Ovary (tissue), 9 donors: ENCODE measurements around the gene ICOSLG. TPM values are rescaled to one million over a fixed set of nuclear protein-coding genes. Genes with fewer than 3 reads are reported as not detected.
"Not testable (repeated sequence)": the region's sequence is repeated elsewhere in the genome, so short reads cannot be mapped to it uniquely, and the experiment has no call there.

Source experiments
- DNase-seq, 5 donors: peaks; one replicate each; pipeline ENCODE4 v3.0.0-alpha.2; 2019 to 2020
- H3K27ac ChIP-seq, 2 donors: fragments of 200-600 bp; one replicate each; pipeline versions ENCODE4 v1.5.1 to v1.8.0; 2019 to 2022
- H3K27me3 ChIP-seq: fragments of 200-600 bp; one replicate; pipeline ENCODE4 v1.8.0; 2022
- H3K36me3 ChIP-seq: fragments of 200-600 bp; sonication (generic); one replicate; pipeline ENCODE4 v1.5.1; 2019
- H3K4me1 ChIP-seq: one replicate; pipeline ENCODE4 v1.8.1; 2013; ENCODE audit warnings: mild to moderate bottlenecking, moderate library complexity; ENCODE audit not compliant: insufficient read depth
- H3K4me3 ChIP-seq: fragments of 200-600 bp; sonication (generic); one replicate; pipeline ENCODE4 v1.5.1; 2017
- H3K9me3 ChIP-seq, 2 donors: fragments of 200-600 bp in 1 of 2; sonication (generic) in 1 of 2; one replicate each; pipeline versions ENCODE4 v1.5.1 to v1.8.1; 2013 to 2019; ENCODE audit warnings: mild to moderate bottlenecking in 1 of 2, moderate library complexity in 1 of 2
- CTCF ChIP-seq, 3 donors: fragments of 450-650 bp in 2 of 3; fragments of 200-600 bp in 1 of 3; IDR thresholded peaks; one replicate each; pipeline versions ENCODE4 v1.5.1 to v1.8.0; 2016 to 2022; ENCODE audit warnings: antibody characterized with exemption in 3 of 3, mild to moderate bottlenecking in 1 of 3
- EP300 ChIP-seq: sonication (generic); formaldehyde crosslinking; IDR thresholded peaks from one replicate; pipeline ENCODE4 v1.6.1; 2017; ENCODE audit warnings: antibody characterized with exemption
- POLR2A ChIP-seq: fragments of 450-650 bp; IDR thresholded peaks from one replicate; pipeline ENCODE4 v1.6.1; 2017; ENCODE audit warnings: antibody characterized with exemption, mild to moderate bottlenecking, moderate library complexity
- WGBS, 3 donors: extraction: QIAGEN DNeasy Blood & Tissue Kit in 1 of 3; methylation state at CpG; one replicate each; pipeline versions ENCODE4 v1.1.5 to v1.1.7; 2013 to 2017; 5-methylcytosine and 5-hydroxymethylcytosine counted together
- intact Hi-C, 4 donors: fragments of 100-400 bp; cut with DNase I; formaldehyde crosslinking; loops; one replicate each; pipeline versions ENCODE4 v1.11.0 to v1.15.1; 2022 to 2023
- polyA plus RNA-seq, 2 donors: library from polyadenylated mRNA; stranded (reverse); fragments of 200-250 nt in 1 of 2; fragments of 350-450 nt in 1 of 2; fragmentation: Illumina TruSeq in 1 of 2; extraction: RNeasy Lipid Tissue Mini Kit (QIAGEN cat#74804) in 1 of 2; gene quantifications; one replicate each; pipeline ENCODE4 v1.2.3, GENCODE V29; 2013 to 2014
- total RNA-seq, 7 donors: library from RNA; depleted of rRNA in 2 of 7; stranded (reverse); fragments of >200 nt in 2 of 7; fragmentation: NEBNext Ultra II Directional in 3 of 7; extraction: Animal tissue kit (Norgen Biotek cat#: 25700) in 3 of 7; gene quantifications; one replicate each; pipeline versions ENCODE4 v1.1.0 to v1.2.4, GENCODE V29; 2016 to 2023
- donor health status: DM: no; HTN: no; CAD: no; lungs with moderate emphysema.
- donor health status: DM: no; HTN: no; CAD: no.
- donor health status: Bipolar disorder and iron deficiency.
- donor health status: DM: yes; HTN: yes; CAD: no.
- donor health status: DM: no; HTN: no; CAD: no.
- donor health status: DM: yes; HTN: yes; CAD: no.

The ICOSLG gene
- total and polyA plus RNA-seq, 9 donors: 0.42 to 7.7 (median 0.81) TPM

- H3K4me3 ChIP-seq, H3K27ac ChIP-seq, DNase-seq, H3K4me1 ChIP-seq, H3K27me3 ChIP-seq, H3K36me3 ChIP-seq, intact Hi-C loops, H3K9me3 ChIP-seq: not testable (repeated sequence)
- 66% methylated on average over 8 of the region's 15 CpGs; no CpG with 5 or more reads in 2 of the 3 donors for WGBS, 3 donors
Measured at GRCh38 chr21:44207860-44208646, 32.7 kb downstream of the ICOSLG start.

DNA sequence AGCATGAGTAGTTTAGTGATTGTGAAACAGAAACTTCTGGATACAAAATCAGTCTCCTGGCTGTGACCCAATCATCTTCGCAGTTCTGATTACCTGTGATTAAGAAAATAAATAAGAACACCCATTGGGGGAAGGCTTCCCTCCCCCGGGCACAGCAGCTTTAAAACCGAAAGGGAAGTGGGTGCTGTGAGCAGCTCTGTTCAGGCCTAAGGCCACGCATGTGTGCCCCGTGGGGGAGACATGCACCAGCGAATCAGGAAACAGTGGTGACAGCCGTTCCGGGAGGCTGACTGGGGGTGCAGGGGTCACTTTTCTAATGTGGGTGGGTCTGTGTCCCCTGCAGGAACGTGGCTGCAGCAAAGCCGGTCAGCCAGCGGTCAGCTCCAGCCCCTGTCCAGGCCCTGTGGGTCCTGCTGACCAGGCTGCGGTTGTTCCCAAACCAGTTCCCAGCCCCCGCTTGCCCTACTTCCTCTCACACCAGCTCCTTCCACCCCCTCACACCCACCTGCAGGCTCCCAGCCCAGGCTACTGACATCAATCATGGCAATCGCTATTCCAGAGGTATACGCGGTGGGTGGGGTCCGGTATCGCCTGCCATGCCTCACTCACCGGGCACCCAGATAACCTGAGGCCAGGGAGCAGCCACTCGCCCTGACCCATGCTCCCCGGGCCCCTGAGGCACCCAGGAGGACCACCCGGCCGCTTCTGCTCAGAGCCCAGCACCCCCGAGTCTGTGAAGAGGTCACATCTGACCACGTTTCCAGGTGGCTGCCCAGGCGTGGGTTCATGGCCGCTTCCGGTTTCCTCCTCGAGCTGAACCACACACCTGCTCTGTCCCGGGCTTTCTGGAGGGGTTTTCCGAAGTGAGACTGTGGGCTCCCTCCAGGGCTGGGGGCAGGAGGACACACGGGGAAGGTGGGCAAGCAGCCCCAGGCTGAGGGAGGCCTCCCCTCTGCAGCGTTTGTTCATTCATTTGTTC, 33.8 kb downstream of the ICOSLG start:
- H3K36me3 ChIP-seq, DNase-seq, H3K27ac ChIP-seq, H3K4me1 ChIP-seq, intact Hi-C loops, H3K9me3 ChIP-seq, H3K4me3 ChIP-seq, H3K27me3 ChIP-seq: not testable (repeated sequence)
- WGBS, 3 donors: no CpG with 5 or more reads among the region's 33 CpGs

DNA sequence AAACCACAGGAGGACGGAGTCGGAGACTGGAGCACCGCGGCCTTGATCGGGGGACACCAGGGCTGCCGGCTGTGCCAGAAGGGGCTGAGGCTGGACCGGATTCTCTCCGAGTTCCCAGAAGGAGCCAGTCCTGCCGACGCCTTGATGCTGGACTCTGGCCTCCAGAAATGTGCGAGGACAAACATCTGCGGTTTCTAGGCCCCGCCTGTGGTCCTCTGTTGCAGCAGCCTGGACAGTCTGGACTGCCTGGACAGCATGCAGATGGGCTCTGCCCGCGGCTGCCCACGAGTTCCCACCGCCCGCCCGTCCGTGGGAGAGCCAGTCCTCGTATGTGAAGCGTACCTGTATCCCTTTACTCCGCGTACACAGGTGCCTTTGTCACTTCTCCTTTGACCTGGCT, 34.6 kb downstream of the ICOSLG start:
- intact Hi-C loops, DNase-seq, H3K4me1 ChIP-seq, H3K27ac ChIP-seq, H3K36me3 ChIP-seq, H3K4me3 ChIP-seq, H3K9me3 ChIP-seq, H3K27me3 ChIP-seq: not testable (repeated sequence)
- no CpG with 5 or more reads among the region's 24 CpGs for WGBS, 3 donors

- H3K9me3 ChIP-seq, H3K4me1 ChIP-seq, H3K36me3 ChIP-seq, H3K4me3 ChIP-seq, DNase-seq, H3K27me3 ChIP-seq, H3K27ac ChIP-seq, intact Hi-C loops: not testable (repeated sequence)
- no CpG with 5 or more reads among the region's 30 CpGs for WGBS, 3 donors
Measured at GRCh38 chr21:44202590-44203299, 38.0 kb downstream of the ICOSLG start.

GRCh38 chr21:44199997-44200396, 40.7 kb downstream of the ICOSLG start:
- H3K36me3 ChIP-seq, DNase-seq, H3K27ac ChIP-seq, H3K27me3 ChIP-seq, intact Hi-C loops, H3K4me3 ChIP-seq, H3K9me3 ChIP-seq, H3K4me1 ChIP-seq: not testable (repeated sequence)
- WGBS, 3 donors: 87 to 90% (median 88%) methylated on average over 11 of the region's 11 CpGs

DNA sequence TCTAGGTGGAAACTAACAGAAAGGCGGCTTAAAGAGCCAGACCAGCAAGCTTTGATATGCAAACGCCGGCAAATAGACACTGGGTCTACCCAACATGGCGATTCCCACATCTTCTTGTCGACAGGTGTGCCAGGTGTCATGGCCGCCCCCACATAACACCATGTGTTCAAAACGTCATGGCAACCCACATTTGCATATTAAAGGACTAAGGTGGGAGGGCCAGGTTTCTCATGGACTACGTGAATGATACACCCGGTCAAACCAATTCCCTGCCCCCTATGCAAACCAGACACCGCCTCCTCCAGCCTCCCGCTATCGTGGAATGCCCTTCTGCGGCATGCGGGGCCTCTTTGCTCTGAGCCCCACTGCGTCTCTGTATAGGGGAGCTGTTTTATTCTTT, 41.3 kb downstream of the ICOSLG start:
- no peak for TF ChIP-seq POLR2A
- no peak for TF ChIP-seq EP300
- no peak for TF ChIP-seq CTCF (IDR thresholded peaks at IDR 0.05)
- Histone ChIP-seq H3K9me3 (no peaks in the 10 kb centered on the region), H3K27me3 (no peaks in the 10 kb centered on the region), H3K4me3 (no peak overlapping the region), H3K27ac (no peak overlapping the region), H3K4me1 (no peaks in the 10 kb centered on the region), H3K36me3 (no peaks in the 10 kb centered on the region)
- WGBS, 3 donors: 59 to 66% (median 65%) methylated on average over 15 of the region's 15 CpGs
- no peak for DNase-seq
- intact Hi-C loops: no loop called here

DNA sequence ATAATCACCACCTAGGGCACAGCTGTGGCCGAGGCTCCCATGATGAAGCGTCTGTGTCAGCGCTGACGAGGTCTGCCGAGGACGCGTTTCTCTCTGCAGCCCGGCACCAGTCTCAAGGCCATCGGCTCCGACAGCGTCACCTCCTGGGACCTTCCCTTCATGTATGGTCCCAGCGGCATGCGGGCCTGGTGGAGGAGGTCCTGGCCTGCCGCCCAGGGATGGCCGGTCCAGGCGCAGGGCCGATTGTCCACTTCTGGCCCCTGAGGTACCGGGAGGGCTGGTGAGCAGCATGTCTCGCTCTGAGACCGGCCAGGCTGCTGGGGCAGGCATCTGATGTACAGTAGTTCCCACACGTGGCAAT, 43.6 kb downstream of the ICOSLG start:
- intact Hi-C loops, H3K27ac ChIP-seq, H3K4me1 ChIP-seq, H3K9me3 ChIP-seq, H3K27me3 ChIP-seq, H3K4me3 ChIP-seq, H3K36me3 ChIP-seq: not testable (repeated sequence)
- peak in 1 of 5 donors; percentile 59 for DNase-seq
- 43% methylated on average over 10 of the region's 21 CpGs; no CpG with 5 or more reads in 2 of the 3 donors for WGBS, 3 donors

DNA sequence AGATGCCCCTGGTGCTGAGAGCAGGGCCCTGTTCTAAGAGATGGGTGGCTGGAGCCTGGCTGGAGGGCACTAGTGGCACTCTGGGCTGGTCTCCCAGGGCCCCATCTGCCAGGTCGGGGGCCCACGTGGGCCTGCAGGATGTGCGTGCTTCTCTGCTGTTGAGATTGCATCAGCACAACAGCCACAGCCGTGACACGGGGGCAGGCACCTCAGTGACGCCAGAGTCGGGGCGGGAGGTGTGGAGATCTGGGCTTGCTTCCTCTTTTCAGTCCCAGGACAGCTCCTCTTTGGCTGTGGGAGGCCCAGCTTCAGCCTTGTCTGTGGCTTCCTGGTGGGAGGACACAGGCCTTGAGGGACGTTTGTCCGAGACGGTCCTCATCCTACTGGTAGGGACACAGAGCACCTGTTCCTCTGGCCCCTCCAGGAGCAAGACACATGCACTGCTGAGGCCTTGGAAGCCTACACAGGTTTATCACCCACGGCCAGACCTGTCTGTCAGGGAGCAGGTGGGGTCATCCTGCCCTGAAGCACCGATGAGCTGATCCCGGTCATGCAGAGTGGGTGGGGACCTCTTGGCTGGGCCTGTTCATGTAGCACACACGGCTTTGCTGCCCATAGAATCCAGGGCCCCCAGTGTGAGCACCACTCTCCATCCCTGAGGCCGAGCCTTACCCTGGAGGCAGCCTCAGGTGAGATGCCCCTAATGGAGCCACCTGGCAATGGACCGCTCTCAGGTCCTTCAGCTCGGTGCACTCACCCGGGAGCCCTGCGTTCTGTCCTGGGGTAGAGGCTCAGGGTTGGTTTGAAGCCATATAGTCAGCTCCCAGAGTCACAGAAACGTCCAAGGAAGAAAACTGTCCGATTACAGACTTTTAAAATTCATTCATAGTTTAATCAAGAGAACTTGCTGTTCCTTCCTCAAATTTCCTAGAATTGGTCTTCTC, 44.3 kb downstream of the ICOSLG start:
- intact Hi-C loops, H3K4me1 ChIP-seq, H3K9me3 ChIP-seq, H3K27ac ChIP-seq, DNase-seq, H3K4me3 ChIP-seq, H3K27me3 ChIP-seq, H3K36me3 ChIP-seq: not testable (repeated sequence)
- WGBS, 3 donors: no CpG with 5 or more reads among the region's 22 CpGs

DNA sequence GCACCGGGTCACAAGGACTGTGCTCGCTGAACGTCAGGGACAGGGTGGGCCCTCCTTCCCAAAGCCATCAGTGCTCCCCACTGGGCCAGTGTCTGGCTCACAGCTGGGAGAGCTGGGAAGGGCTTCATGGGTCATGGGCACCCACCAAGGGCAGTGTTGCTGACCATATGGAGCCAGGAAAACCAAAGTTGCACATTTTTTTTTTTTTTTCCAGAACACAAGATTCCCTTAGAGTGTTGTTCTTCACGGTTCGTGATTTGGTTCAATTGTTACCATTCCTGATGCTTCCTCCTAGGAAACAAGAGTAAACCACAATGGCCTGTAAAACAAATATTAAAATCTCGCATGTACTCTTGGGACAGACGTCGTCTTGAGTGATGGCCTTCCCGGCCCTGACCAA, 45.9 kb downstream of the ICOSLG start:
- H3K36me3 ChIP-seq, intact Hi-C loops, H3K27me3 ChIP-seq, H3K27ac ChIP-seq, DNase-seq, H3K4me3 ChIP-seq, H3K9me3 ChIP-seq, H3K4me1 ChIP-seq: not testable (repeated sequence)
- WGBS, 3 donors: 29% methylated on average over 2 of the region's 9 CpGs; no CpG with 5 or more reads in 1 of the 3 donors
